A204.1 (cell line): ENCODE data around the gene GTSE1.

ENCODE experiments used
- FAIRE-seq: peaks from 2 replicates; lab custom pipeline; 2012; peaks lifted over from hg19 to GRCh38; lab: Jason Lieb, UNC

GTSE1 gene

DNA sequence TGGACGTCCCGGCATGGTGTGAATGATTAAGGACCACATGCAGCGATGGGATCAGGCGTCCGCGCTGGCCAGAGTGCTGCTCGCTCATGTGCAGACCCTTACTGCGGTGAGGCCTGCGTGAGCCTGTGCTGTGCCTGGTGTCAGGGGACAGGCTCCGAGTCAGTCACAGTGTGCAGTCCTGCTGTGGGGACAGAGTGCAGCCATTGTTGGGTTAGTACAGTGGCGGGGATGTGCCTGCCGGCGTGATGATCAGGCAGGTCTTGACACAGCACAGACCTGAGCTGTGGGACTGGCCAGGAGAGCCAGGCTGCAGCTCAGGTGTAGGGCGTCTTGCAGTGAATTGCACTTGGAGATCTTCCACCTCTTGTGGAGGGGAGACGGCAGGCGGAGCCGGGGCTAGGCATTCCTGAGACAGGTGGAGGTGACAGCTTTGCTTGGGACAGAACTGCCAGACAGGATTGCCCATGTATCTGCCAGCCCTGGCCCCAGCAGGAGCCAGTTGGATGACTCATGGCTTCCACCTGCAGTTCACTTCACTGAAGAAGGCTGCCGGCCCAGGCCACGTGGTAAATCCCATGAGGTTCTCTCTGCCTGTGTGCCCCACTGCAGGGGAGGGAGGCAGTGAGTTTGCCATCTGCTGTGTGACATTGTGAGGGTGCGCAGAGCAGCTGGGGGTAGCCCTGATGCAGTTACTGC lies 56.2 kb downstream of the GTSE1 start:
- FAIRE-seq: no peak

- no peak for FAIRE-seq
These were observed 56.9 kb downstream of the GTSE1 start for GRCh38 chr22:46353483-46354105.

- FAIRE-seq: no peak
These were observed 57.7 kb downstream of the GTSE1 start for GRCh38 chr22:46354176-46354992.

DNA sequence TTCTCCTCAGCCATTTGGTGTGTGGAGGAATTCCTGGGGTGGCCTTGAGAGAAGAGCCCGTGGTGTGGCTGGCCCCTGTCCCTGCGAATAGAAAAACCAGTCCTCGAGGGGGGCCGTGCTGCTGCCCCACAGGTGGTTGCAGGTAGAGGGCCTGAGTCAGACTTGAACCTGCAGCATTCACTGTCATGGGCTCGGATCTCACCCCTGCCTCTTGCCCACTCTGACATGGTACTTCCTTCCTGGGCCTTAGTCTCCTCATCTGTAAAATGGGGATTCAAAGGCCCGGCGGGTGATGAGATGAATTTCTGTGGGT lies 58.3 kb downstream of the GTSE1 start:
- FAIRE-seq: no peak

GRCh38 chr22:46355369-46355995 lies 58.8 kb downstream of the GTSE1 start:
- FAIRE-seq: no peak

DNA sequence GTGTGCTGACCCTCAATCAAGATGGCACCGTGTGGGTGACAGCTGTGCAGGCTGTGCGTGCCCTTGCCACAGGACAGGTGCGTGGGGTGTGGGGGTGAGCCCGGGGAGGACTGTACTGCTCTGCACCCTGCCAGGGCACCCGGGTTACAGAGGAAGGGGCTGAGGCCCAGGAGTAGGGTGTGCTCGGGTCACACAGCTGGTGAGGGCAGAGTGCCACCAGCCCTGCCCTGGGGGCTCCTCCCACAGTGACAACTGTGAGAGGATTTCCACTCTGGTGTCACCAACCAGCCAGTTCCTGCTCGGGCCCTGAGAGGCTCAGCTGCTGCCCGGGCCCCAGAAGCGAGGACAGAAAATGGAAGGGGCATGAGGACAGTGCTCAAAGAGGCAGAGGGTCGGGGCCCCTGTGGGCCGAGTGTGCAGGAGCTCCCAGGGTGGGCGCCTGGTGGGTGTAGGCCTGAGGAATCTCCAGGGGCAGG lies 59.4 kb downstream of the GTSE1 start:
- FAIRE-seq: no peak

DNA sequence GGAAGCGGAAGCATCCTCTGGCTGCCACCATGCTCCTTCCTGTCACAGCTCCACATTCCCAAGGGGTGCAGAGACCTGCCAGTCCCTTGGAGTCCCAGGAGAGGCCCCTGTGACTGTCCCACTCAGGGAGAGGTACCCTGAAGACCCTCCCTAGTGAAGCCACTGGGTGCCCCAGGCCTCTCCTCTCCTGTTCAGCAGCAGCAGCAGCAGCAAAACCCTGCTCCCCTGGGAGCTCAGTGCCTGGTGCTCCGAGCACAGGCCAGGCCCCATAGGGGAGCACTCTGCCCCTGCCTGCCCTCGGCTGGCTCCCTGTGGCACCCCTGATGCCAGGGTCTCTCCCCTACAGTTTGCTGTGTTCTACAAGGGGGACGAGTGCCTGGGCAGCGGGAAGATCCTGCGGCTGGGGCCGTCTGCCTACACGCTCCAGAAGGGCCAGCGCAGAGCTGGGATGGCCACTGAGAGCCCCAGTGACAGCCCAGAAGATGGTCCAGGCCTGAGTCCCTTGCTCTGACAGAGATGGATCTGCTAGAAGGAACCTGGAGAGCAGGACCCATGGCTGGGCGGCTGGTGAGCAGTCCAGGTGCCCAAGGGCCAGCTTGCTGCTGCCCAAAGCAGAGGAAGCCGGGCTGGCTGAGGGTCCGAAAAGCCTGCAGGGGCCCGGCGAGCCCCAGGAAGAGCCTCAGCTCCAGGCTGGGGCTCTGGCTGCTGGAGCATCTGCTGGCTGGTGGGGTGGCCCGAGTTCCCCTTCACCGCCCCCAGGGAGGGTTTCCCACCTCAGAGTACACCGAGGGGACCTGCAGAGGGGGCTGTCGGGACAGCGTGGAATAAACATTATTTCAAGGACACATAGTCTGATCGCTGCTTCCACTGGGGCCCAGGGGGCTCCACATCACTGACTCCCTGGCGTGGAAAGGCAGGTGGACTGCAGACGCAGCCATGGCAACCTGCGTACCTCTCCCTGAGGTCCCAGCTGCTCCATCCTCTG lies 60.1 kb downstream of the GTSE1 start:
- no peak for FAIRE-seq

DNA sequence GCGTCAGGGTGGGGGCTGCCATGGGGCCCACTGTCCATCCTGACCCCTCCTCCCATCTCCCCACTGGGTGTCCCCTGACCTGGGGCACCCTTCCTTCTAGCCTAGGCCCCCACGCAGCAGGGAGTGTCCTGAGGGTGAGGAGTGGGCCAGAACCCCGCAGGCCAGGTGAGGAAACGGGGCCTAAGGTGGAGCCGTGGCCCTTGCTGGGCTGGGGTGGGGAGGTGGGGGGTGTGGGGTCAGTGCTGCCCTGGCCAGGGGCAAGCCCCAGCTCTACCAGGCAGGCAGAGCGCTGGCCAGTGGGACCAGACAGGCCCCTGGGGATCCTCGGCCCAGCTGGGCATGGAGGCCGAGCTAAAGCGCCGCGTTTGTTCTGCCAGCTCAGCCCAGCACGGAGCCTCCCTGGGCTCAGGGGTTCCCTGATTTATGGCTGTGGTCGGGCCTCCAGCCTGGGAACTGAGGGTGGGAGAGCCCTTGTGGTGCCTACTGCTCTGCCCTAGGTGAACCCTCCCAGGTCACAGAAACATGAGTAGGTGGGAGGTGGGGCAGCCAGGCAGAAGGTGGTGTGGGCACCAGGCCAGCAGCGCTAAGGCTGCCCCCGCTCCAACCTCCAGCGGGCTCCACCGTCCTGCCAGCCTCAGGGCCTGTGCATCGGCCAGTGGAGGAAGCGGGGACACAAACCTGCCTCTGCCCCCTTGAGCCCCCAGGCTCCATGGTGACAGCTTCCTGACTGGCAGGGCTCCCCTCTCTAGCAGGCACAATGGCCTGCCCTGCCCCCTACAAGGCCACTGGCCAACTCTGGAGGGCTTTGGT lies 61.2 kb downstream of the GTSE1 start:
- no peak for FAIRE-seq

DNA sequence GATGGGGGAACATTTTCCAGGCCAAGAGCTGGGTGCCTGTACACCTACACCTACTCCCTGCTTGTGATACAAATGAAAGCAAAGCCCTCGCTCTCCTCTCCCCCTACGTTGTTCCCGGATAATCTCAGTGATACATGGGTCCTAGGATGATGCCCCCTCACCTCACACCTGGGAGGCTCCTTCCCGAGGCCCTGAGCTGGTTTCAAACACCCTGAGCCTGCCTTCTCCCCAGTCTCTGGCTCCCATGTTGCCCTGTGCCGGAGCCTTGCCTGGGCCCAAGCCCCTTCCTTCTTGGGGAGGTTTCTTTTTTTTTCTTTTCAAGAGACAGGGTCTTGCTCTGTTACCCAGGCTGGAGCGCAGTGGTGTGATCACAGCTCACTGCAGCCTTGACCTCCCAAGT lies 62.1 kb downstream of the GTSE1 start:
- FAIRE-seq: no peak

- FAIRE-seq: no peak
These were observed 62.7 kb downstream of the GTSE1 start for GRCh38 chr22:46359362-46359761.

- no peak for FAIRE-seq
These were observed 63.4 kb downstream of the GTSE1 start for GRCh38 chr22:46360097-46360496.

DNA sequence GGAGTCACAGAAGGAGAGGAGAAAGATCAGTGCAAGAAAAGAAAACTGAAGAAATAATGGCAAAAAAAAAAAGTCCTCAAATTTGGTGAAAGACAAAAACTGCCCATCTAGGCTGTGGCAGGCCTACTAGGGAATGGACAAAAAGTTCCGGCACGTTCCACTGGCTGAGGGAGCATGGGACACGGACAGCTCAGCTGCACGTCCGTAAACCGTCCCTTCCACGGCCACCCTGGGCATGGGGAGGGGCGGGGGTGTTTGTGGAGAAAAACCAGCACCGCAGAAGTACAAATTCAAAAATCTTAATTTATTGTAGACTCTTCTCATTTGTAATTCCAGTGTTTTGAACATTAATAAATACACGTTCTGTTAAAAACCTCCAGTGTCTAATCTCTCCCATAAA lies 64.2 kb downstream of the GTSE1 start:
- no peak for FAIRE-seq

GRCh38 chr22:46361826-46362202 lies 65.1 kb downstream of the GTSE1 start:
- no peak for FAIRE-seq

DNA sequence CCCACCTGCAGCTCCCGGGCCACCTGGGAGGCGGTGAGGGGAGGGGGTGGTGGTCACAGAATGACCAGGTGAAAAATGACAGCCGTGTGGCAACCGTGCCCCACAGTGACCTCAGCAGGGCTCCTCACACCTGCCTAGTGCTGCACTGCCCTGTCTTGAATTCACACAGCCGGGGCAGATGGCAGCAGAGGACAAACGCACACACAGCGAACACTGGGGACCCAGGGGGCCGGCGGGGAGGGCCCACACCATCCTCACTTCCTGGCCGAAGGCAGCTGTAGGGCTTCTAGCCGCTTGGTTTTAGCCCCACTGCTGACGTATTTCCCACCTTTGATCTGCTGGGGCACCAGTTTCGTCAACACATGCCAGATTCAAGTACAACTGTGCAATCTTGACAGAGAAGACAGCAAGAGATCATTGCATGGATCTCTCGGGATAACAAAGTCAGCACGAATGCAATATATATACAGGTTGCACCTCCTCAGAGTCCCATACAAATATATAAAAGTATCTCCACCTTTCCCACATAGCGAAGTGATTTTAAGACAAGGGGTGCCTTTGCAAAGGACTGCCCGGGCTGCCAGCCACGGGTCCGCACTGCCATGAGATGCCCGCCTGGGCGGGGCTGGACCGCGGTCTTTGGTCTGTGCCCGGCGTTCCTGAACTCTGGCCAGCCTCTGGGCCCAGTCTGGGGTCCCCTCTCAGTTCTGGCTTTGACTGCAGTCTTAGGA lies 65.7 kb downstream of the GTSE1 start:
- no peak for FAIRE-seq

DNA sequence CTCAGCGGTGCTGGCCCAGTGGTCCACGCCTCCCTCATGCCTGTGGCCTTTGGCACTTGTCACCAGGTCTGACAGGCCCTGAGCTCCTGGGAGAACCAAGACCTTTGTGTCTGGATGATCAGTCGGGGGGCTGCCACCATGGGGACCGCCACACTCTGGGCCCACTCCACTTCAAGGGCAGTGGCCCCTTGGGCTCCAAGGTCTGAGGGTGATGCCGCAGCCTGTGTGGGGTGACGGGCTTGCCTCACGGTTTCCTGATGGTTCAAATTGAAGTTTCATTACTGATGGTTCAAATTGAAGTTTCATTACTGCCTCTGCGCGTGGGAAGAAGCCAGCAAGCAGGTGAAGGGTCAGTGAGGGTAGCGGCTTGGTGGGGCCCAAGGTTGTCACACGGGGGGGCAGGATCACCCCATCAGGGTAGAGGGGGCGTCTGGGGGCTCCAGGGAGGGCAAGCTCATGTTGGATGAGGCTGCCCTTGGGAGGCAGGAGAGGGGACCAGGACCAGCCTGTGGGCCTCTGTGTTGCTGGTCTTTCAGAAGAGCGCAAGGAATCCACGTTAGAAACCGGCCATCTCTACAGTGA lies 66.4 kb downstream of the GTSE1 start:
- no peak for FAIRE-seq

DNA sequence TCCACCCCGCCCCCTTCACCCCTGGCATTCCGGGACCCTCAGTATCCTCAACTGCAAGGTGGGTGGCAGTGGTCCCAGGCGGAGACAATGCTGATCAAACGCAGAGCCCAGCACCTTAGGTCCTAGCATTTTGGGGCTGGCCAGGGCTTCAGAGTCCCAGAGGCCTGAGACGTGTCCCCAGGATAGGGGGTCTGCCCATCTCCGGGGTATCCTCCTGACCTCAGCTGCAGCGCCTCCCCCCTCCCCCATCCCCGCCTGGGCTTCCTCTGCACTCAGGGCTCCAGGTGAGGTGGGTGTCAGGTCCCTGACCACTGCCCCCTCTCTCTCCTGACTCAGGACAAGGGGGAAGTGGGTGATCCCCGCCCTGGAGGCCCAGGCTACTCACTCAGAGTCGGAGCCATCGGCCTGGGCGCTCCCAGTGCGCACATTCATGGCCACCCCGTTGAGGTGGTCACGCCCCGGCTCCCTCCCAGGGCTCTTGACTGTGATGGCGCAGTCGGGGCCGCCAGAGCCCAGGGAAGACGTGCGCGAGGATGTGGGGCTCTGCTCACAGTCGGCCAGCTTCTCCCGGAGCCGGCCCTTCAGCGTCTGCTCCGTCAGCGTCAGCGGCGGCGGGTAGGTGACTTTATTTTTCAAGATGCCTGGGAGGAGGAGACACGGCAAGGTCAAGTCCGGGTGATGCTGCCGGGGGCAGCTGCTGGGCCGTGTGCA lies 67.1 kb downstream of the GTSE1 start:
- no peak for FAIRE-seq

GRCh38 chr22:46364341-46365165 lies 67.9 kb downstream of the GTSE1 start:
- FAIRE-seq: no peak

DNA sequence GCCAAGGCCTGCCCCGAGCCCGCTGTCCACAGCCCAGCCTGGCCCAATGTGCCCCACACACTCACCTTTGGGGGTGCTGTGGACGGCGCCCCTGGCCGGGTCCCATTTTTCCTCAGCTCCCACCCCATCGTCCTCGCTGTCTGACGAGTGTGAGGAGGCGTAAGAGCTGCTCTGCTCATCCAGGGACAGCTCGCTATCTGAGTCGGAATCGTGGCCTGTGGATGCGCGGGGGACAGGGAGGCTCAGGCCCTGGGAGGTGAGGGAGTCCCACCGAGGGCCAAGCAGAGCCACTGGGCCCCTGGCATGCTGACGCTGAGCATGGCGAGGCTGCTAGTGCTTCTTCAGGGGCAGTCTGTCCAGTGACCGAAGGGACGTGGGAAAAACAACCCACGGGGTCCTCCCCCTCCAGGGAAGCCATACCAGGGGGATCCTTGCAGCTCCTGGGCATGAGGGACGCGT lies 68.5 kb downstream of the GTSE1 start:
- no peak for FAIRE-seq
